HepG2 (cell line): Measurements from ENCODE around the gene ITLN1. TPM values are rescaled to one million over a fixed set of nuclear protein-coding genes. Genes with fewer than 3 reads are reported as not detected.

ENCODE experiments used
- ATAC-seq: fragments of 200-7000 bp; cut with Tn5 transposase; 3 replicates; pipeline ENCODE4 v1.9.1; 2020; ENCODE audit warnings: mild to moderate bottlenecking, moderate library complexity
- Bru-seq: library from RNA; stranded (reverse); fragments of 400-500 nt; gene quantifications from one replicate; lab custom pipeline; 2021; lab: Mats Ljungman, UMichigan
- BruChase-seq, 2 experiments: library from RNA; stranded (reverse); fragments of 400-500 nt; gene quantifications; one replicate each; lab custom pipeline; 2021; lab: Mats Ljungman, UMichigan
- BruUV-seq: library from RNA; stranded (reverse); fragments of 400-500 nt; replicated peaks from 2 replicates; lab custom pipeline; 2021; lab: Mats Ljungman, UMichigan
- CTCF ChIA-PET: fragments of 300-600 bp; formaldehyde crosslinking; extraction: SDS; loops from one replicate; lab custom pipeline; 2021; ENCODE audit warnings: low total read pairs, inconsistent platforms, low intra/inter-chr PET ratio; lab: Yijun Ruan, JAX
- POLR2A ChIA-PET: fragments of 350-600 bp; sonication (Branson Sonifier 250); formaldehyde crosslinking; loops from one replicate; lab custom pipeline; 2020; ENCODE audit warnings: antibody characterized with exemption, inconsistent platforms; lab: Yijun Ruan, JAX
- DNase-seq: peaks from one replicate; pipeline ENCODE4 v3.0.0-alpha.2; 2015; ENCODE audit warnings: low spot score
- FAIRE-seq: peaks from 3 replicates; lab custom pipeline; 2011; peaks lifted over from hg19 to GRCh38; lab: Jason Lieb, UNC
- H2AFZ ChIP-seq: one replicate; pipeline ENCODE4 v1.6.1; 2011; ENCODE audit warnings: low read length, inconsistent platforms
- H3K27ac ChIP-seq: fragments of 300-600 bp; 3 replicates; pipeline ENCODE4 v1.8.0; 2011; ENCODE audit warnings: mixed run types, mild to moderate bottlenecking, mixed read lengths, low read length, inconsistent platforms; ENCODE audit not compliant: insufficient read depth; ENCODE audit errors: extremely low read length
- H3K27me3 ChIP-seq, 2 experiments: fragments of 200-600 bp in 1 of 2; 2 replicates in 1 of 2; 3 replicates in 1 of 2; pipeline versions ENCODE4 v1.6.0 to v1.8.0; 2011; ENCODE audit warnings: low read length in 2 of 2, mild to moderate bottlenecking in 2 of 2, moderate library complexity in 2 of 2, inconsistent platforms in 1 of 2; ENCODE audit not compliant: insufficient read depth in 2 of 2, control insufficient read depth in 1 of 2
- H3K36me3 ChIP-seq, 2 experiments: fragments of 200-600 bp in 1 of 2; replicated peaks in 1 of 2; 2 replicates in 1 of 2; 3 replicates in 1 of 2; pipeline versions ENCODE4 v1.5.1 to v1.8.0; 2011; ENCODE audit warnings: low read length in 2 of 2, inconsistent platforms in 1 of 2; ENCODE audit not compliant: insufficient read depth in 2 of 2, control insufficient read depth in 1 of 2
- H3K4me1 ChIP-seq: 2 replicates; pipeline ENCODE4 v1.5.1; 2012; ENCODE audit warnings: low read length, inconsistent platforms; ENCODE audit not compliant: insufficient read depth
- H3K4me2 ChIP-seq: 2 replicates; pipeline ENCODE4 v1.6.0; 2011; ENCODE audit warnings: low read depth, low read length, inconsistent platforms
- H3K4me3 ChIP-seq, 3 experiments: fragments of 200-600 bp in 1 of 3; sonication (generic), shearing (Covaris generic) in 1 of 3; replicated peaks in 1 of 3; 2 replicates each; pipeline ENCODE4 v1.5.1; 2011 to 2016; ENCODE audit warnings: low read length in 3 of 3, inconsistent platforms in 2 of 3, low read depth in 2 of 3, mild to moderate bottlenecking in 2 of 3, control low read depth in 1 of 3, mixed read lengths in 1 of 3; ENCODE audit not compliant: insufficient read depth in 1 of 3
- H3K79me2 ChIP-seq: one replicate; pipeline ENCODE4 v1.6.1; 2011; ENCODE audit warnings: low read length, inconsistent platforms; ENCODE audit not compliant: insufficient read depth
- H3K9ac ChIP-seq: 2 replicates; pipeline ENCODE4 v1.6.0; 2011; ENCODE audit warnings: mild to moderate bottlenecking, low read depth, low read length, inconsistent platforms; ENCODE audit not compliant: insufficient read depth
- H3K9me3 ChIP-seq: 2 replicates; pipeline ENCODE4 v1.5.1; 2012; ENCODE audit warnings: mild to moderate bottlenecking, low read length
- H4K20me1 ChIP-seq: 2 replicates; pipeline ENCODE4 v1.6.0; 2011; ENCODE audit warnings: inconsistent platforms, mild to moderate bottlenecking, low read length, moderate library complexity; ENCODE audit not compliant: insufficient read depth
- CEBPG ChIP-seq: IDR thresholded peaks from 2 replicates; pipeline ENCODE4 v1.6.1; 2016
- ELF4 ChIP-seq: sonication (generic); formaldehyde crosslinking; IDR thresholded peaks from 2 replicates; pipeline ENCODE4 v1.5.0; 2020; ENCODE audit warnings: missing genetic modification reagents, mild to moderate bottlenecking, moderate library complexity, borderline replicate concordance
- FOSL1 ChIP-seq: sonication (generic); formaldehyde crosslinking; IDR thresholded peaks from 2 replicates; pipeline ENCODE4 v1.9.0; 2021; ENCODE audit warnings: missing genetic modification reagents, borderline replicate concordance
- TEAD3 ChIP-seq: optimal IDR thresholded peaks from 2 replicates; pipeline ENCODE3; 2016; ENCODE audit warnings: borderline replicate concordance
- ZBTB38 ChIP-seq: sonication (generic); formaldehyde crosslinking; IDR thresholded peaks from 2 replicates; pipeline ENCODE4 v1.5.1; 2020; ENCODE audit warnings: mild to moderate bottlenecking, missing genetic modification reagents
- ZIK1 ChIP-seq: sonication (generic); formaldehyde crosslinking; IDR thresholded peaks from 2 replicates; pipeline ENCODE4 v1.5.0; 2020; ENCODE audit warnings: mild to moderate bottlenecking, low read depth, missing genetic modification reagents, borderline replicate concordance
- ZNF780A ChIP-seq: sonication (generic); formaldehyde crosslinking; IDR thresholded peaks from 2 replicates; pipeline ENCODE4 v1.8.0; 2022; ENCODE audit warnings: mild to moderate bottlenecking, missing genetic modification reagents, moderate library complexity
- WGBS: methylation state at CpG from one replicate; pipeline ENCODE4 v1.1.6; 2017; ENCODE audit warnings: low lambda C conversion rate; 5-methylcytosine and 5-hydroxymethylcytosine counted together
- in situ Hi-C: cut with HindIII; loops from 2 replicates; pipeline ENCODE4 v1.10.0; 2017; ENCODE audit warnings: low pct_unique_long_range_greater_than_20kb; ENCODE audit not compliant: extremely low pct_ligation_motif_present
- intact Hi-C: fragments of 100-400 bp; cut with micrococcal nuclease; formaldehyde crosslinking; loops from one replicate; pipeline ENCODE4 v1.10.0; 2022; ENCODE audit not compliant: unreplicated experiment
- long read RNA-seq, 2 experiments: library from RNA in 1 of 2; library from polyadenylated mRNA in 1 of 2; stranded (forward) in 1 of 2; unstranded in 1 of 2; transcript quantifications; one replicate each; pipeline ENCODE4 v2.0.0, GENCODE V29; 2019 to 2022
- polyA minus RNA-seq, 3 experiments: library from RNA; depleted of rRNA, polyadenylated mRNA; stranded (reverse); fragments of >200 nt; gene quantifications; 2 replicates each; pipeline ENCODE4 v1.2.3, GENCODE V29; 2011; ENCODE audit warnings: low replicate concordance in 1 of 3
- polyA plus RNA-seq, 8 experiments: library from polyadenylated mRNA; depleted of rRNA in 3 of 8; stranded (reverse) in 7 of 8; unstranded in 1 of 8; fragments of >200 nt; fragmentation: Illumina TruSeq in 4 of 8; extraction: Trizol in 4 of 8; gene quantifications; 2 replicates each; pipeline versions ENCODE4 v1.2.1 to v1.2.3, GENCODE V29; 2011 to 2016; ENCODE audit warnings: low read depth in 4 of 8, missing spikeins in 1 of 8, mixed read lengths in 1 of 8; ENCODE audit not compliant: insufficient read depth in 1 of 8
- total RNA-seq, 5 experiments: library from RNA; depleted of rRNA; stranded (reverse); fragments of >200 nt; fragmentation: Illumina TruSeq; extraction: Trizol; gene quantifications; 2 replicates each; pipeline ENCODE4 v1.2.3, GENCODE V29; 2016; ENCODE audit warnings: low read depth in 1 of 5
- TF ChIP-seq, protein P1 (sequence below): sonication (generic); formaldehyde crosslinking; IDR thresholded peaks from 2 replicates; pipeline ENCODE4 v1.5.1; 2020; ENCODE audit warnings: missing genetic modification reagents, mild to moderate bottlenecking, borderline replicate concordance
- TF ChIP-seq, protein P2 (sequence below): sonication (generic); formaldehyde crosslinking; IDR thresholded peaks from 2 replicates; pipeline ENCODE4 v1.4.0; 2020; ENCODE audit warnings: missing genetic modification reagents
- TF ChIP-seq, protein P3 (sequence below): sonication (generic); formaldehyde crosslinking; IDR thresholded peaks from 2 replicates; pipeline ENCODE4 v1.8.0; 2022; ENCODE audit warnings: missing genetic modification reagents, mild to moderate bottlenecking, moderate library complexity, borderline replicate concordance
- TF ChIP-seq, protein P4 (sequence below): sonication (generic); formaldehyde crosslinking; IDR thresholded peaks from 2 replicates; pipeline ENCODE4 v1.4.0; 2020; ENCODE audit warnings: missing genetic modification reagents, mild to moderate bottlenecking, borderline replicate concordance

Gene ITLN1
- total RNA-seq (2016; rRNA removed; fragmentation: Illumina TruSeq; extraction: Trizol) (not detected in 2 replicates), polyA plus RNA-seq (2011; rRNA removed) (not detected in 2 replicates), polyA minus RNA-seq (2011; rRNA and poly(A)+ RNA removed; ENCODE audit: low replicate concordance) (not detected in 2 replicates), Bru-seq, nascent RNA (not detected), BruChase-seq, experiment 1, labeled RNA remaining after a 6-hour chase (not detected), BruChase-seq, experiment 2, labeled RNA remaining after a 2-hour chase (not detected)
- not detected in 2 replicates for total RNA-seq (2016; cell fraction: cytosol; rRNA removed; fragmentation: Illumina TruSeq; extraction: Trizol; ENCODE audit: low read depth)
- not detected in 2 replicates for total RNA-seq (2016; cell fraction: insoluble cytoplasmic fraction; rRNA removed; fragmentation: Illumina TruSeq; extraction: Trizol)
- not detected in 2 replicates for total RNA-seq (2016; cell fraction: membrane; rRNA removed; fragmentation: Illumina TruSeq; extraction: Trizol)
- total RNA-seq (2016; cell fraction: nucleus; rRNA removed; fragmentation: Illumina TruSeq; extraction: Trizol) = not detected in 2 replicates
- not detected in 2 replicates for polyA plus RNA-seq (2011; cell fraction: cytosol; rRNA removed)
- not detected in 2 replicates for polyA plus RNA-seq (2011; cell fraction: nucleus; rRNA removed)
- not detected in 2 replicates for polyA plus RNA-seq (2012)
- polyA plus RNA-seq (2016; cell fraction: cytosol; fragmentation: Illumina TruSeq; extraction: Trizol; ENCODE audit: low read depth) = not detected in 2 replicates
- not detected in 2 replicates for polyA plus RNA-seq (2016; cell fraction: insoluble cytoplasmic fraction; fragmentation: Illumina TruSeq; extraction: Trizol; ENCODE audit: low read depth)
- polyA plus RNA-seq (2016; cell fraction: membrane; fragmentation: Illumina TruSeq; extraction: Trizol; ENCODE audit: low read depth) = not detected in 2 replicates
- polyA plus RNA-seq (2016; cell fraction: nucleus; fragmentation: Illumina TruSeq; extraction: Trizol; ENCODE audit: insufficient read depth, low read depth) = not detected in 2 replicates
- polyA minus RNA-seq (2011; cell fraction: cytosol; rRNA and poly(A)+ RNA removed) = not detected in 2 replicates
- polyA minus RNA-seq (2011; cell fraction: nucleus; rRNA and poly(A)+ RNA removed) = not detected in 2 replicates
- long read RNA-seq, experiment 1 = 0 reads
- long read RNA-seq, experiment 2 = 0 reads

DNA sequence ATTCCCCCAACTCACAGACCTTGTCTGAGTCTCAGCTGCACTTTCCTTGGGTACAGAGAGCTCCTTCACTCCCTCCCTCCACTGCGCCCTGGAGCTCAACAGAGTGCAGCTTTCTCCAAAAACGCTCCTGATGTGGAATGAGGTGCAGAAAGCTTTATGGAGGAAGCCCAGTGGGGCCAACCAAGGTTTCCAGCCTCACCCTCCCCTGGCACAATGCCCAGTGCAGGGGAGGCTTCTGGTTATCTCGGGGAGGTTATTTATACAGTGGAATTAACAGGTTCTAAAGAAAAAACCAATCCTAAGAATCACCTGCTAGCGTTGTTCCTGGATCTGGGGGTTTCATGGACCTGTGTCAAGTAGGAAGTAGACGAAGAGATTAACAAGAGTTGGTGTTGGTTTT is at the start of gene ITLN1:
ITLN1 (minus strand) TSS at position 139 of the 400 bp plus-strand sequence. CDS start 303 bp downstream, outside the sequence.
- DNase-seq (no peak), FAIRE-seq (no peak), ATAC-seq (no peak)
- ChIA-PET POLR2A (no interaction called here), CTCF (interaction anchor here (1.0 kb wide), 1 partner anchor 50 kb away, joined by 3 read pairs; no protein-coding TSS in a partner anchor)
- Histone ChIP-seq H3K4me2 (no peak within 1 kb of the TSS), H3K79me2 (no peaks in the 10 kb centered on the region), H3K9ac (no peak within 1 kb of the TSS), H3K36me3 (no peaks in the 10 kb centered on the region), H3K27ac (no peak within 1 kb of the TSS), H2AFZ (no peak within 1 kb of the TSS), H4K20me1 (no peaks in the 10 kb centered on the region), H3K4me3 (no peak within 1 kb of the TSS), H3K27me3 (no peaks in the 10 kb centered on the region; a peak in 2 of 5 replicates), H3K4me1 (no peaks in the 10 kb centered on the region), H3K9me3 (no peaks in the 10 kb centered on the region)
- intact Hi-C loops (loop anchor here (2.0 kb wide), 1 partner anchor 50 kb away; no protein-coding TSS in a partner anchor), in situ Hi-C loops (loop anchor here (10.0 kb wide), 1 partner anchor 50 kb away; no protein-coding TSS in a partner anchor)
- WGBS = 40% methylated on average over 5 of the region's 5 CpGs
- no TSS peak for BruUV-seq
- TF ChIP-seq, protein P1, sequence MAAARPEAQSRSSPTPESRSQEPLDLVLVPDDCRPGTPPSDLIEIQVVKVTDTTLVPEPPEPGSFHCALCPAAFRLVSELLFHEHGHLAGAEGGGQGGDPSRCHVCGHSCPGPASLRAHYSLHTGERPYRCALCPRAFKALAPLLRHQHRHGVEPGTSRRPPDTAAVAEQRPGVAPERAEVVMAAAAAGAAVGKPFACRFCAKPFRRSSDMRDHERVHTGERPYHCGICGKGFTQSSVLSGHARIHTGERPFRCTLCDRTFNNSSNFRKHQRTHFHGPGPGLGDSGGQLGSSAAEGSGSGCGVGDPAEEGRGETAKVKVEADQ (CRISPR knock-in tag) = no peak
- TF ChIP-seq TEAD3 (CRISPR knock-in tag) (no peak), ZNF780A (CRISPR knock-in tag) (no peak), ZIK1 (CRISPR knock-in tag) (no peak), ELF4 (CRISPR knock-in tag) (no peak), FOSL1 (CRISPR knock-in tag) (no peak), CEBPG (CRISPR knock-in tag) (no peak), ZBTB38 (CRISPR knock-in tag) (no peak)
- TF ChIP-seq, protein P2, sequence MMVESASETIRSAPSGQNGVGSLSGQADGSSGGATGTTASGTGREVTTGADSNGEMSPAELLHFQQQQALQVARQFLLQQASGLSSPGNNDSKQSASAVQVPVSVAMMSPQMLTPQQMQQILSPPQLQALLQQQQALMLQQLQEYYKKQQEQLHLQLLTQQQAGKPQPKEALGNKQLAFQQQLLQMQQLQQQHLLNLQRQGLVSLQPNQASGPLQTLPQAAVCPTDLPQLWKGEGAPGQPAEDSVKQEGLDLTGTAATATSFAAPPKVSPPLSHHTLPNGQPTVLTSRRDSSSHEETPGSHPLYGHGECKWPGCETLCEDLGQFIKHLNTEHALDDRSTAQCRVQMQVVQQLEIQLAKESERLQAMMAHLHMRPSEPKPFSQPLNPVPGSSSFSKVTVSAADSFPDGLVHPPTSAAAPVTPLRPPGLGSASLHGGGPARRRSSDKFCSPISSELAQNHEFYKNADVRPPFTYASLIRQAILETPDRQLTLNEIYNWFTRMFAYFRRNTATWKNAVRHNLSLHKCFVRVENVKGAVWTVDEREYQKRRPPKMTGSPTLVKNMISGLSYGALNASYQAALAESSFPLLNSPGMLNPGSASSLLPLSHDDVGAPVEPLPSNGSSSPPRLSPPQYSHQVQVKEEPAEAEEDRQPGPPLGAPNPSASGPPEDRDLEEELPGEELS (CRISPR knock-in tag) = no peak
- TF ChIP-seq, protein P3, sequence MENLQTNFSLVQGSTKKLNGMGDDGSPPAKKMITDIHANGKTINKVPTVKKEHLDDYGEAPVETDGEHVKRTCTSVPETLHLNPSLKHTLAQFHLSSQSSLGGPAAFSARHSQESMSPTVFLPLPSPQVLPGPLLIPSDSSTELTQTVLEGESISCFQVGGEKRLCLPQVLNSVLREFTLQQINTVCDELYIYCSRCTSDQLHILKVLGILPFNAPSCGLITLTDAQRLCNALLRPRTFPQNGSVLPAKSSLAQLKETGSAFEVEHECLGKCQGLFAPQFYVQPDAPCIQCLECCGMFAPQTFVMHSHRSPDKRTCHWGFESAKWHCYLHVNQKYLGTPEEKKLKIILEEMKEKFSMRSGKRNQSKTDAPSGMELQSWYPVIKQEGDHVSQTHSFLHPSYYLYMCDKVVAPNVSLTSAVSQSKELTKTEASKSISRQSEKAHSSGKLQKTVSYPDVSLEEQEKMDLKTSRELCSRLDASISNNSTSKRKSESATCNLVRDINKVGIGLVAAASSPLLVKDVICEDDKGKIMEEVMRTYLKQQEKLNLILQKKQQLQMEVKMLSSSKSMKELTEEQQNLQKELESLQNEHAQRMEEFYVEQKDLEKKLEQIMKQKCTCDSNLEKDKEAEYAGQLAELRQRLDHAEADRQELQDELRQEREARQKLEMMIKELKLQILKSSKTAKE (CRISPR knock-in tag) = no peak
- TF ChIP-seq, protein P4, sequence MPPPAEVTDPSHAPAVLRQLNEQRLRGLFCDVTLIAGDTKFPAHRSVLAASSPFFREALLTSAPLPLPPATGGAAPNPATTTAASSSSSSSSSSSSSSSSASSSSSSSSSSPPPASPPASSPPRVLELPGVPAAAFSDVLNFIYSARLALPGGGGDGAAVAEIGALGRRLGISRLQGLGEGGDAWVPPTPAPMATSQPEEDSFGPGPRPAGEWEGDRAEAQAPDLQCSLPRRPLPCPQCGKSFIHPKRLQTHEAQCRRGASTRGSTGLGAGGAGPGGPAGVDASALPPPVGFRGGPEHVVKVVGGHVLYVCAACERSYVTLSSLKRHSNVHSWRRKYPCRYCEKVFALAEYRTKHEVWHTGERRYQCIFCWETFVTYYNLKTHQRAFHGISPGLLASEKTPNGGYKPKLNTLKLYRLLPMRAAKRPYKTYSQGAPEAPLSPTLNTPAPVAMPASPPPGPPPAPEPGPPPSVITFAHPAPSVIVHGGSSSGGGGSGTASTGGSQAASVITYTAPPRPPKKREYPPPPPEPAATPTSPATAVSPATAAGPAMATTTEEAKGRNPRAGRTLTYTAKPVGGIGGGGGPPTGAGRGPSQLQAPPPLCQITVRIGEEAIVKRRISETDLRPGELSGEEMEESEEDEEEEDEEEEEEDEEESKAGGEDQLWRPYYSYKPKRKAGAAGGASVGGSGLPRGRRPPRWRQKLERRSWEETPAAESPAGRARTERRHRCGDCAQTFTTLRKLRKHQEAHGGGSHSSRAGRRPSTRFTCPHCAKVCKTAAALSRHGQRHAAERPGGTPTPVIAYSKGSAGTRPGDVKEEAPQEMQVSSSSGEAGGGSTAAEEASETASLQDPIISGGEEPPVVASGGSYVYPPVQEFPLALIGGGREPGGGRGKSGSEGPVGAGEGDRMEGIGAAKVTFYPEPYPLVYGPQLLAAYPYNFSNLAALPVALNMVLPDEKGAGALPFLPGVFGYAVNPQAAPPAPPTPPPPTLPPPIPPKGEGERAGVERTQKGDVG (CRISPR knock-in tag) = no peak
